Stimulated activated naive B cell treated with anti-CD40 and anti-IgM and Interleukin-4, amounts not matched to agents 10 μg/mL and 1 μg/mL and 100 μg/mL, for 72 hours (primary cell): ENCODE results near the gene CLEC1A.
A peak's percentile ranks its signal among the peaks of the same experiment; 100 is the strongest.

Experiments
- ATAC-seq, 2 donors: fragments of 150-1000 bp; cut with Tn5 transposase; replicated peaks; 2 replicates each; pipeline ENCODE4 v1.10.0; 2021; ENCODE audit warnings: moderate library complexity in 1 of 2
- DNase-seq: peaks from one replicate; pipeline ENCODE4 v3.0.0; 2021
- H3K27ac Mint-ChIP-seq: one replicate; pipeline ENCODE4 v1.8.0; 2022; ENCODE audit warnings: mild to moderate bottlenecking, mixed read lengths
- H3K27me3 Mint-ChIP-seq, 2 donors: one replicate each; pipeline ENCODE4 v1.8.0; 2022; ENCODE audit warnings: mixed read lengths in 2 of 2
- H3K36me3 Mint-ChIP-seq, 2 donors: one replicate each; pipeline ENCODE4 v1.8.0; 2022; ENCODE audit warnings: mixed read lengths in 2 of 2, mild to moderate bottlenecking in 1 of 2
- H3K4me1 Mint-ChIP-seq, 2 donors: one replicate each; pipeline ENCODE4 v1.8.0; 2022; ENCODE audit warnings: mixed read lengths in 2 of 2, mild to moderate bottlenecking in 1 of 2
- H3K4me3 Mint-ChIP-seq, 2 donors: one replicate each; pipeline ENCODE4 v1.8.0; 2022; ENCODE audit warnings: mild to moderate bottlenecking in 2 of 2, mixed read lengths in 2 of 2, moderate library complexity in 1 of 2
- H3K9me3 Mint-ChIP-seq, 2 donors: one replicate each; pipeline ENCODE4 v1.8.0; 2022; ENCODE audit warnings: mixed read lengths in 2 of 2, mild to moderate bottlenecking in 1 of 2

CLEC1A gene, protein sequence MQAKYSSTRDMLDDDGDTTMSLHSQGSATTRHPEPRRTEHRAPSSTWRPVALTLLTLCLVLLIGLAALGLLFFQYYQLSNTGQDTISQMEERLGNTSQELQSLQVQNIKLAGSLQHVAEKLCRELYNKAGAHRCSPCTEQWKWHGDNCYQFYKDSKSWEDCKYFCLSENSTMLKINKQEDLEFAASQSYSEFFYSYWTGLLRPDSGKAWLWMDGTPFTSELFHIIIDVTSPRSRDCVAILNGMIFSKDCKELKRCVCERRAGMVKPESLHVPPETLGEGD

DNA sequence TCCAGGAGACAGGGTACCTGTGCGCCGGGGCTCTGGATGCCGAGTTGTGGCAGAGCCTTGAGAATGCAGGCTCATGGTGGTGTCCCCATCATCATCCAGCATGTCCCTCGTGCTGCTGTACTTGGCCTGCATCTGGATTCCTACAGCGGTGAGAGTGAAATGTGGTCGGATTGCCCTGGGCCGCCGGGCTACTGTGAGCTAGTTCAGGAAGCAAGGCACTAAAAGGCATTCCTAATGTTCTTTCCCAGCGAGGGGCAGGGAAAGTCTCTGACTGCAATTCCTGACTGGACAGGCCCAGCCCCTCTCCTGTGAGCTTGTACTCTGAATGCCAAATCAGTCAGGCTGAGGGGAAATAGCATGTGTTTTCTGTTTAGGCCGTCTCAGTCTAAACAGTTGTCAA, at the start of gene CLEC1A:
Gene CLEC1A, minus strand, starts transcription at position 195 of the 400 bp plus-strand sequence. Its CDS starts 63 bp downstream, at position 132.
- Mint-ChIP-seq H3K36me3 (peaks cover 5% of the 10 kb centered on the region in 2 donors), H3K9me3 (peaks cover 4 to 5% of the 10 kb centered on the region in 2 donors), H3K27me3 (peaks cover 16 to 20% of the 10 kb centered on the region in 2 donors), H3K4me3 (no peak within 1 kb of the TSS), H3K4me1 (no peaks in the 10 kb centered on the region), H3K27ac (no peak within 1 kb of the TSS)
- no peak for DNase-seq
- ATAC-seq, result no peak

DNA sequence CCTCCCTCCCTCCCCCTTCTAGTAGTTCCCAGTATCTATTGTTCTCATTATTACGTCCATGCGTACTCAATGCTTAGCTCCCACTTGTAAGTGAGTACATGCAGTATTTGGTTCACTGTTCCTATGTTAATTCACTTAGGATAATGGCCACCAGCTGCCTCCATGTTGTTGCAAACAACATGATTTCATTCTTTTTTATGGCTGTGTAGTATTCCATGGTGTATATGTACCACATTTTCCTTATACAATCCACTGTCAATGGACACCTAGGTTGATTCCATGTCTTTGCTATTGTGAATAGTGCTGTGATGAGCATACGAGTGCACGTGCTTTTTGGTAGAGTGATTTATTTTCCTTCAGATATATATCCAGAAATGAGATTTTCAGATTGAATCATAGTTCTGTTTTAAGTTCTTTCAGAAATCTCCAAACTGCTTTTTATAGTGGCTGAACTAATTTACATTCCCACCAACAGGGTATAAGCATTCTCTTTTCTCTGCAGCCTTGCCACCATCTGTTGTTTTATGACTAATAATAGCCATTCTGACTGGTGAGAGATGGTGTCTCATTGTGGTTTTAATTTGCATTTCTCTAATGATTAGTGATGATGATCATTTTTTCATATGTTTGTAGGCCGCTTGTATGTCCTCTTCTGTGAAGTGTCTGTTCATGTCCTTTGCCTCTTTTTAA, 49.1 kb upstream of the CLEC1A start:
- Mint-ChIP-seq H3K36me3 (no peaks in the 10 kb centered on the region), H3K27me3 (peaks cover 4 to 23% of the 10 kb centered on the region in 2 donors), H3K9me3 (peaks cover 0 to 3% of the 10 kb centered on the region in 2 donors), H3K27ac (no peak overlapping the region), H3K4me1 (peaks cover 4 to 7% of the 10 kb centered on the region in 2 donors), H3K4me3 (no peak overlapping the region)
- DNase-seq (no peak), ATAC-seq (peak; percentile 75 to 77)

DNA sequence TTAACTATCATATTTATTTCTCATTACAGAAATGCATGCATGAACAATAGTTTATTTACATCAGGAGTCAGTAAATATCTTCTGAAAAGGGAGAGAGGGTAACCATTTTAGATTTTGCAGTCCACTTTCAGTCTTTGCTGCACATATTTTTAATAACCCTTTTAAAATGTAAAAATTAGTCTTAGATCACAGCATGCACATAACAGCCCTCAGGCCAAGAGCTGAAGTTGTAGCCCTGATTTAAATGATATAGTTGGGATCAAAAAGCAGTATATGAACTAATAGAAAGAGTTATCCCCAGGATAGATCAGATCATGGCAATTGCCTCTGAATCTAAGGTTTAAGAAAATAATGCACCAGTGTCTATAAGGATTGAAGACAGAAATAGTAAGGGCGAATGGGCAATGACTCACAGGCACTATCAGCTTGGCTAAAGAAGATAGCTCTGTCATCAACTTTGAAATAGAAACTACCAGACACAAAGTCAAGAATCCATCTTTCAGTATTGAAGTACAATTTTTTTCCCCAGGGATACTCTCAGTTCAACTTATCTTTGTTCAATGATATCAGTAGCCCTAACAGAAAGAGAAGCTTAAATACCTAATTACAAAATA, 44.3 kb upstream of the CLEC1A start:
- no peak overlapping the region for H3K4me3 Mint-ChIP-seq
- no peak overlapping the region for H3K27ac Mint-ChIP-seq
- no peaks in the 10 kb centered on the region for H3K36me3 Mint-ChIP-seq
- H3K9me3 Mint-ChIP-seq, result peaks cover 0 to 3% of the 10 kb centered on the region in 2 donors
- H3K27me3 Mint-ChIP-seq, result peaks cover 8 to 18% of the 10 kb centered on the region in 2 donors
- H3K4me1 Mint-ChIP-seq, result peaks cover 6% of the 10 kb centered on the region in 2 donors
- no peak for DNase-seq
- no peak for ATAC-seq

DNA sequence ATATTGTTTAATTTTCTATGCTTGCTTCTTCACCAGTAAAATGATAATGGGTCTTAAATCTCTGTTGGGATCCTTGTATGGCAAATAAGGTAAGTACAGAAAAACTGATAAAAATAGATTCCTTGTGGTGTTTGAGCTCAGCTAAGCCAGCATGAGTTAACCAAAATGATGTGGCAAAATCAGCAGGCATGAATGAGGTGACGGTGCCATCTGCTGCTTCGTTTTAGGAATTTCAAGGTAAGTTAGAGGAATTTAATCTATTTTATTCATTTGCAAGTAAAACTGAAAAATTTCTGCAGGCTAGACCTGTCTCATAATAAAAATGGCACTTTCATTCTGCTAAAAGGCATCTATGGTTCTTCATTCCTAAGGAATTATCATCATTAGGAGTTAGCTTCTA, 41.2 kb upstream of the CLEC1A start:
- Mint-ChIP-seq H3K9me3 (no peaks in the 10 kb centered on the region), H3K36me3 (no peaks in the 10 kb centered on the region), H3K27ac (no peak overlapping the region), H3K4me1 (peaks cover 0 to 2% of the 10 kb centered on the region in 2 donors), H3K27me3 (peaks cover 24 to 32% of the 10 kb centered on the region in 2 donors), H3K4me3 (no peak overlapping the region)
- DNase-seq (peak; percentile 16), ATAC-seq (peak; percentile 61 to 66)

DNA sequence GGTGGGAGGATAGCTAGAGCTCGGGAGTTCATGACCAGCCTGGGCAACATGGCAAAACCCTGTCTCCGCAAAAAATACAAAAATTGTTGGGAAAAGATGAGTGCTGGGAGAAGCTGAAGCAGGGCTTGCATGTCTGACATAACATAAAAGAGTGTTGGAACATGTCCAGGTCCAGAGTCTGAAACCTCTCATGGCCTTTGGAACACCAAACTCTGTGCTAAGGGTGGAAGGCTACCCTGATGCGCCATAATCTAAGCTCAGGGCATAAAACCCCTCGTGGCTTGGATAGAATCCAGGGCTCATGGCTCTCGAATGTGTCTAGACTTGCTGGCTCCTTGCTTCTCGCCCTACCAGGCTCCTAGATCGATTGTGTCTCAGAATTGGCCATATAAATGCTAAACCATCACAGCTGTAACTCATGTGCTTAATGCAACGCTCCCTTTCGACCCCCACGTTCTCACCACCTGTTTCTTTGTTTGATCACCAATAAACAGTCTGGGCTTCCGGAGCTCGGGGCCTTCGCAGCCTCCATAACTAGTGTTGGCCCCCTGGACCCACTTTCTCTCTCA, 37.9 kb upstream of the CLEC1A start:
- no peaks in the 10 kb centered on the region for H3K9me3 Mint-ChIP-seq
- H3K27ac Mint-ChIP-seq, result no peak overlapping the region
- no peak for DNase-seq
- H3K4me1 Mint-ChIP-seq, result peaks cover 0 to 2% of the 10 kb centered on the region in 2 donors
- ATAC-seq, result no peak
- no peak overlapping the region for H3K4me3 Mint-ChIP-seq
- peaks cover 32 to 34% of the 10 kb centered on the region in 2 donors for H3K27me3 Mint-ChIP-seq
- H3K36me3 Mint-ChIP-seq, result no peaks in the 10 kb centered on the region

DNA sequence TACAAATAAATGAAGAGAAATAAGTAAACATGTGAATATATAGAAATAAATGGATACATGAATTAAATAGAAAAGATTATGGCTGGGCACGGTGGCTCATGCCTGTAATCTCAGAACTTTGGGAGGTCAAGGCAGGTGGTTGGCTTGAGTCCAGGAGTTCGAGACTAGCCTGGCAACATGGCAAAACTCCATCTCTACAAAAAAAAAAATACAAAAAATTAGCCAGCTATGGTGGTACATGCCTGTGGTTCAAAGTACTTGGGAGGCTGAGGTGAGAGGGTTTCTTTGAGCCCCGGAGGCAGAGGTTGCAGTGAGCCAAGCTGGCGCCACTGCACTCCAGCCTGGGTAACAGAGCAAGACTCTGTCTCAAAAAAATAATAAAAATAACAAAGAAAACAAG, 36.3 kb upstream of the CLEC1A start:
- ATAC-seq, result no peak
- Mint-ChIP-seq H3K36me3 (no peaks in the 10 kb centered on the region), H3K27me3 (peaks cover 38 to 40% of the 10 kb centered on the region in 2 donors), H3K27ac (no peak overlapping the region), H3K9me3 (no peaks in the 10 kb centered on the region), H3K4me3 (no peak overlapping the region), H3K4me1 (peaks cover 7 to 10% of the 10 kb centered on the region in 2 donors)
- no peak for DNase-seq

DNA sequence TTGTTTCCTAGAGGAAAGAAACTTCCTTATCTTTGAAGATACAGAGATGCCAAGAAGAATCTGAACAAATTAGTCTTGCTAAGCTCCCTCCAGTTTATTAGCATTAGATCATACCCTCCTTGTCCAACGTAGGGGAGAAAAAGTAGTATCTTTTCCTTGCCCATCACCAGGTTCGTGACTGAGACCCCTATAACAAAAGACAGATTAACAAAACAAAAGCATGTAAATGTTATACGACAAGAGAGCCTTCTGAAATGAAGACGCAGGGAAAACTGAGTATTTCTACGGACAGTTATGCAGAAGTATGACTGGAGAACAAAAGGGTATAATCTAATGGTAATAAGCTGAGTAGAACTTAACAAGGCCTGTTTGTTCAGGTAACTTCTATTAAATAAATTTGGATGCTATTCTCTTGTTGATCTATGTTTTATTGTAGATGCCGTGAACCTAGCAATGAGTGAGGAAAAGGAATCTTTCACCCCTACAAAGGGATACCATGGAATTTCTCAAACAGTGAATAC, 34.1 kb upstream of the CLEC1A start:
- peaks cover 42 to 49% of the 10 kb centered on the region in 2 donors for H3K27me3 Mint-ChIP-seq
- H3K9me3 Mint-ChIP-seq, result no peaks in the 10 kb centered on the region
- H3K4me3 Mint-ChIP-seq, result no peak overlapping the region
- DNase-seq, result no peak
- no peaks in the 10 kb centered on the region for H3K36me3 Mint-ChIP-seq
- no peak for ATAC-seq
- no peak overlapping the region for H3K27ac Mint-ChIP-seq
- H3K4me1 Mint-ChIP-seq, result peaks cover 14 to 26% of the 10 kb centered on the region in 2 donors

DNA sequence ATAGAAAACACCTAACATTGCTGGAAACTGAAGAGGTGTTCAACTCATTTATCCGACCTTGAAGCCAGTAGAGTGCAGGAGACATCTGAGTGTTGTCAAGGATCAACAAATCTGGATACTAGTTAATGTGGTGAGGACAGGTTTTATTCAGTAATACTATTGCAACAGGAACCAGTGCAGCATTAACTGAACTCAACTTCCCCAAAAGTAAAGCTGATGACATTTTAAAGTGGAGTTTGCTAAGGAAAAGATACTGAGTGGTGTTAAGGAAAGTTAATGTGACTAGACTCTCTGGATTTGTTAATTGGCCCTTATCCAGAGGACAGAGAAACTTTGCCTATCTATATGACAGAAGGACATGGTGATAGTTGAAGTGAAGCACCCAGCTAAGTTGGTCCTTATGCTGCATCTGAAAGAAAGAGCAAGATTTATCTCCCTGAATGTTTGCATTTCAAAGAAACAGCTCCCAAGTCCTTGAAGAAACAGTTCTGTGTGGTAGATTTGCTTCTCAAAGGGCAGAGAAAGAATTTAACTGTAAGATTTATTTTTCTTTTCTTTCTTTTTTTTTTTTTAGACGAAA, 32.4 kb upstream of the CLEC1A start:
- H3K9me3 Mint-ChIP-seq, result no peaks in the 10 kb centered on the region
- peaks cover 16 to 31% of the 10 kb centered on the region in 2 donors for H3K4me1 Mint-ChIP-seq
- ATAC-seq (no peak), DNase-seq (no peak)
- no peak overlapping the region for H3K27ac Mint-ChIP-seq
- no peak overlapping the region for H3K4me3 Mint-ChIP-seq
- H3K27me3 Mint-ChIP-seq, result peaks cover 41 to 47% of the 10 kb centered on the region in 2 donors
- no peaks in the 10 kb centered on the region for H3K36me3 Mint-ChIP-seq

DNA sequence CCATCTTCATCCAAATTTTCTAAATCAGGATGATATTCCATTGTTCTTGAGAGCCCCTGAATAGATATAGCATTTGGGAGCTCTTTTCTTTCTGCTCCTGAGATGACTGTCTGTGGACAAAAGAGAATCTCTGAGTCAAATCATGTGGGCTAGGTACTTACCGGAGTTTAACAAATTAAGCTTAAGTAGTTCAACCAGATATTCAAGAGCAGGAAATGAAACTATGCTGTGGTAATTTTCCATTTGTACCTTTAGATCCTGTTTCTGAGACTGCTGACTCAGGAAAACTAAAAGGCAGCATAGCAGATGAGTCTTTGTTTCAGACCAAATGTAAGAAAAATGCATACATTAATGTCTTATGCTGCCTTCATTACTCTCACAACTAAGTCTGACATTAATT, 31.3 kb upstream of the CLEC1A start, which contains the start of gene CLEC7A:
Gene CLEC7A, minus strand, starts transcription at position 158 of the 400 bp plus-strand sequence. Its CDS starts 117 bp downstream, at position 41.
- H3K4me1 Mint-ChIP-seq, result peaks cover 16 to 31% of the 10 kb centered on the region in 2 donors
- peak within 1 kb of the TSS in 1 of 2 donors; percentile 28 for H3K4me3 Mint-ChIP-seq
- peak within 1 kb of the TSS; percentile 42 for H3K27ac Mint-ChIP-seq
- H3K36me3 Mint-ChIP-seq, result no peaks in the 10 kb centered on the region
- peak; percentile 92 to 96 for ATAC-seq
- peaks cover 47 to 48% of the 10 kb centered on the region in 2 donors for H3K27me3 Mint-ChIP-seq
- no peaks in the 10 kb centered on the region for H3K9me3 Mint-ChIP-seq
- DNase-seq, result no peak

DNA sequence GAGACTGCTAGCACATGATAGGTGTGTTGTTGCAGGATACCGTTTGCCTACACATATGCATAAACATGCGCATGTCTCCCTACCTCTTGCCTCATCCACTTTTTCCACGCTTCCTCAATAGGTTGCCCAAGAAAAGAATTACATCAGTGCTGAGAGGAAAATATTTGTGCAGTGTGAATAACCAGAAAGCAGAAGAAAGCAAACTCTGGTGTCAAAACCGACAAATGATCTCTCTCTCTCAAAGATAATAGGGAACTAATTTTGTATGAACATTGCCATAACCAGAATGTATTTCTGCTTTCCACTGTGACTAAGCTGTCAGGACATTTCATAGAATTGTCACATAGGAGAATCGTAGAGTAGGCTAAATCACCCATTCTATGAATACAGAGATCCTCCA, 29.9 kb upstream of the CLEC1A start:
- Mint-ChIP-seq H3K4me3 (no peak overlapping the region), H3K4me1 (peaks cover 16 to 31% of the 10 kb centered on the region in 2 donors)
- ATAC-seq, result peak; percentile 56 to 57

DNA sequence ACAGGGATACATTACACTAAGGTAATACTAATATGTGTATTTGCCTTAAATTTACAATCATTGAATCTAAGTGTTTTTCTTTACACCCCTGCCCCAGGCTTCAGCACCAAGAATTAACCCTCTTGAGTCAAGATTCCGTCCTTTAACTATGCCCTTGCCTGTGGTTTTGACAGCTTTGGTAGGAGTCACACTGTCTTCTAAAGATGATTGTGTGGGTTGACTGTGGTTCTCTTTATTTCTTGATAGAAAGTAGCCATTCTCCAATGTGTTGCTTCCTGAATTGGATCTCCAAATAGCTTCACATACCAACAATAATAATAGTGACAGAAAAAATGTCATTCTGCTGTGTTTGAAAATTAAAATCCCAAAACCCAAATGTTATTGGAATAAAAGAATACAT, 27.6 kb upstream of the CLEC1A start:
- H3K9me3 Mint-ChIP-seq, result no peaks in the 10 kb centered on the region
- H3K27ac Mint-ChIP-seq, result no peak overlapping the region
- ATAC-seq (no peak), DNase-seq (no peak)
- peaks cover 34 to 41% of the 10 kb centered on the region in 2 donors for H3K27me3 Mint-ChIP-seq
- H3K36me3 Mint-ChIP-seq, result no peaks in the 10 kb centered on the region
- H3K4me1 Mint-ChIP-seq, result peaks cover 16 to 33% of the 10 kb centered on the region in 2 donors
- H3K4me3 Mint-ChIP-seq, result no peak overlapping the region

More for the DNA sequence above, 29.9 kb upstream of the CLEC1A start:
- no peaks in the 10 kb centered on the region for H3K36me3 Mint-ChIP-seq
- H3K27ac Mint-ChIP-seq, result no peak overlapping the region
- no peak for DNase-seq
- peaks cover 43 to 49% of the 10 kb centered on the region in 2 donors for H3K27me3 Mint-ChIP-seq
- H3K9me3 Mint-ChIP-seq, result no peaks in the 10 kb centered on the region

DNA sequence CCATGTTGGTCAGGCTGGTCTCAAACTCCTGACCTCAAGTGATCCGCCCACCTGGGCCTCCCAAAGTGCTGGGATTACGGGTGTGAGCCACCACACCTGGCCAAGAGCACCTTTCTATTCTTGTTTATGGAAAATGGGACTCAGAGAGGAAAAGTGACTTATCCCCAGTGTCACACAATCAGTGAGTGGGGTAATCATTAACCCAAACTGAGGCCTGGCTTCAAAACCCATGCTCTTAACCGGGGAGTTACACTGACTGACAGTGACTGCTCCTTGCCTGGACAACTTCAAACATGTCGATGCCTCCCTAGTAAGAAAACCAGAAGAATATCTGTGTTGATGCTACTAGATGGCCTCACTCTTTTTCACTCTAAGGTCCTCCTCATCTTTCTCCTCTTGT, 23.9 kb upstream of the CLEC1A start:
- H3K27ac Mint-ChIP-seq, result no peak overlapping the region
- ATAC-seq, result no peak
- no peak overlapping the region for H3K4me3 Mint-ChIP-seq
- peaks cover 0 to 3% of the 10 kb centered on the region in 2 donors for H3K36me3 Mint-ChIP-seq
- H3K9me3 Mint-ChIP-seq, result peaks cover 0 to 3% of the 10 kb centered on the region in 2 donors
- peaks cover 5 to 11% of the 10 kb centered on the region in 2 donors for H3K4me1 Mint-ChIP-seq
- no peak for DNase-seq
- peaks cover 30 to 39% of the 10 kb centered on the region in 2 donors for H3K27me3 Mint-ChIP-seq

DNA sequence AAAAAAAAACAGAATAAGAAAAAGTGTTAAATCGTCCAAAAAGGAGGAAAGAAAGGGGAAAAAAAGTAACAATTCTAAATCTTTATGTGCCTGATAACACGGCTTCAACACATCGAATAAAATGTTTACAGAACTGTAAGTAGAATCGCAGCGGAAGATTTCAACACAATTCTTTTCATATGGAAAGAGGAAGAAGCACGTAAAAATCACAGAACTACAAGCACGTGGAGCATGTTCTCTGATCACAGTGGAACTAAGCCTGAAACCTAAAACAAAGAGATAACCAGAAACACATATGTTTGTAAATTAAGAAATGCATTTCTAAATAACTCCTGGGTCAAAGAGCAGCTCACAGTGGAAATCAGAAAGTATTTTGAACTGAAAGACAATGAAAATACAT, 22.5 kb upstream of the CLEC1A start:
- Mint-ChIP-seq H3K27ac (no peak overlapping the region), H3K4me1 (peaks cover 4 to 8% of the 10 kb centered on the region in 2 donors), H3K4me3 (no peak overlapping the region), H3K27me3 (peaks cover 23 to 32% of the 10 kb centered on the region in 2 donors), H3K9me3 (peaks cover 0 to 3% of the 10 kb centered on the region in 2 donors), H3K36me3 (peaks cover 0 to 3% of the 10 kb centered on the region in 2 donors)
- DNase-seq (no peak), ATAC-seq (no peak)
